Tibial artery (tissue), 4 donors: ENCODE measurements around the gene GALK2.
"Not testable (repeated sequence)": the region's sequence is repeated elsewhere in the genome, so short reads cannot be mapped to it uniquely, and the experiment has no call there.

ENCODE experiments used
- DNase-seq, 2 donors: peaks; one replicate each; pipeline ENCODE4 v3.0.0-alpha.2; 2019
- H3K27ac ChIP-seq, 2 donors: fragments of 200-600 bp; sonication (generic) in 1 of 2; 1 replicate in 1 of 2; 2 replicates in 1 of 2; pipeline ENCODE4 v1.5.1; 2018 to 2019; ENCODE audit warnings: mild to moderate bottlenecking in 1 of 2
- H3K27me3 ChIP-seq, 2 donors: fragments of 200-600 bp; sonication (generic) in 1 of 2; one replicate each; pipeline versions ENCODE4 v1.5.1 to v1.6.0; 2016 to 2019
- H3K36me3 ChIP-seq, 3 donors: fragments of 200-600 bp; sonication (generic) in 2 of 3; one replicate each; pipeline ENCODE4 v1.5.1; 2016 to 2019; ENCODE audit warnings: mild to moderate bottlenecking in 2 of 3
- H3K4me1 ChIP-seq, 4 donors: fragments of 200-600 bp; sonication (generic) in 2 of 4; 1 replicate in 3 of 4; 2 replicates in 1 of 4; pipeline ENCODE4 v1.5.1; 2016 to 2019
- H3K4me3 ChIP-seq, 2 donors: fragments of 200-600 bp; sonication (generic) in 1 of 2; 1 replicate in 1 of 2; 2 replicates in 1 of 2; pipeline ENCODE4 v1.5.1; 2018 to 2019; ENCODE audit warnings: mild to moderate bottlenecking in 2 of 2
- H3K9me3 ChIP-seq, 3 donors: fragments of 200-600 bp; sonication (generic) in 1 of 3; one replicate each; pipeline ENCODE4 v1.5.1; 2016 to 2019
- CTCF ChIP-seq, 2 experiments: fragments of 200-600 bp in 1 of 2; fragments of 450-650 bp in 1 of 2; IDR thresholded peaks; one replicate each; pipeline ENCODE4 v1.5.1; 2017 to 2019; ENCODE audit warnings: antibody characterized with exemption in 2 of 2, mild to moderate bottlenecking in 1 of 2, moderate library complexity in 1 of 2
- intact Hi-C: fragments of 100-400 bp; cut with DNase I; formaldehyde crosslinking; loops from one replicate; pipeline ENCODE4 v1.15.0; 2023; ENCODE audit warnings: low total_unique reads

GALK2 gene

DNA sequence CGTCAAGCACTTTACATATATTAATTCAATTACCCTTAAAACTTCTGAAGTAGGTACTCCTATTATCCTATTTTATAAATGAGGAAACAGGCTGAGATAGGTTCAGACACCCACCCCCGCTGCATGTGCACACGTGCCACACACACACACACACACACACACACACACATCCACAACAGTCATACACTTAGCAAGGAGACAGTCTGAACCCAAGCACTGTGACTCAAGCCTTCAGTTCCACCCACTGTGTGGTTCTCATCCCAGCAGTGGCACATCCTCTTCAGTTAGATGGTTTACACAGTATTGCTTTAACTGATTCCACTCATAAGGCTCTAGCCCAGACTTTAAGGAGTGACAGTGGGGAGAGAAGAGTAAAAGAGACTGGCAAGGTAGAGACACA is 161.9 kb downstream of the GALK2 start:
- Histone ChIP-seq H3K4me3 (no peak overlapping the region), H3K9me3 (no peaks in the 10 kb centered on the region), H3K36me3 (peaks cover 0 to 18% (median 9%) of the 10 kb centered on the region in 3 donors), H3K4me1 (no peaks in the 10 kb centered on the region), H3K27me3 (no peaks in the 10 kb centered on the region), H3K27ac (no peak overlapping the region)
- no peak for DNase-seq
- intact Hi-C loops, result no loop called here
- TF ChIP-seq CTCF (IDR thresholded peaks at IDR 0.05), result no peak

GRCh38 chr15:49339656-49340055 is 169.6 kb downstream of the GALK2 start:
- intact Hi-C loops, result no loop called here
- H3K36me3 ChIP-seq, result peaks cover under 1 to 13% (median 3%) of the 10 kb centered on the region in 3 donors
- DNase-seq, result no peak

GRCh38 chr15:49343546-49343945 is 173.5 kb downstream of the GALK2 start:
- DNase-seq, result no peak
- Histone ChIP-seq H3K27ac (no peak overlapping the region), H3K36me3 (peaks cover 4 to 13% (median 5%) of the 10 kb centered on the region in 3 donors), H3K4me3 (no peak overlapping the region), H3K9me3 (peaks cover 0 to 13% (median 5%) of the 10 kb centered on the region in 3 donors), H3K4me1 (no peaks in the 10 kb centered on the region), H3K27me3 (no peaks in the 10 kb centered on the region)
- intact Hi-C loops, result no loop called here
- no peak for TF ChIP-seq CTCF (IDR thresholded peaks at IDR 0.05)

More at GRCh38 chr15:49339656-49340055, 169.6 kb downstream of the GALK2 start:
- Histone ChIP-seq H3K27ac (no peak overlapping the region), H3K27me3 (no peaks in the 10 kb centered on the region), H3K4me1 (no peaks in the 10 kb centered on the region), H3K4me3 (no peak overlapping the region), H3K9me3 (peaks cover 0 to 13% (median 5%) of the 10 kb centered on the region in 3 donors)
- TF ChIP-seq CTCF (IDR thresholded peaks at IDR 0.05), result no peak

DNA sequence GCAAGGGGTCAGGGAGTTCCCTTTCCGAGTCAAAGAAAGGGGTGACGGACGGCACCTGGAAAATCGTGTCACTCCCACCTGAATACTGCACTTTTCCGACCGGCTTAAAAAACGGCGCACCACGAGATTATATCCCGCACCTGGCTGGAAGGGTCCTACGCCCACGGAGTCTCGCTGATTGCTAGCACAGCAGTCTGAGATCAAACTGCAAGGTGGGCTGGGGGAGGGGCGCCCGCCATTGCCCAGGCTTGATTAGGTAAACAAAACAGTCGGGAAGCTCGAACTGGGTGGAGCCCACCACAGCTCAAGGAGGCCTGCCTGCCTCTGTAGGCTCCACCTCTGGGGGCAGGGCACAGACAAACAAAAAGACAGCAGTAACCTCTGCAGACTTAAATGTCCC is 184.4 kb downstream of the GALK2 start:
- H3K4me1 ChIP-seq, intact Hi-C loops: not testable (repeated sequence)

DNA sequence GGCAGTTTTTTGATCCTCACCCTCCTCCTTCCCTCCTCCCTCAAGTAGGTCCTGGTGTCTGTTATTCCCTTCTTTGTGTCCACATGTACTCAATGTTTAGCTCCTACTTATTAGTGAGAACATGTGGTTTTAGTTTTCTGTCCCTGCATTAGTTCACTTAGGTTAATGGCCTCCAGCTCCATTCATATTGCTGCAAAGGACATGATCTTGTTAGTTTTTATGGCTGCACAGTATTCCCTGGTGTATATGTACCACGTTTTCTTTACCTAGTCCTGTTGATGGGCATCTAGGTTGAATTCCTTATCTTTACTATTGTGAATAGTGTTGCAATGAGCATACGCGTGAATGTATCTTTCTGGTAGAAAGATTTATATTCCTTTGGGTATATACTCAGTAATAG is 191.3 kb downstream of the GALK2 start:
- no peak overlapping the region for H3K4me3 ChIP-seq
- intact Hi-C loops, result no loop called here
- peaks cover 0 to under 1% (median 0%) of the 10 kb centered on the region in 3 donors for H3K9me3 ChIP-seq
- H3K4me1 ChIP-seq, result no peaks in the 10 kb centered on the region
- H3K27me3 ChIP-seq, result no peaks in the 10 kb centered on the region
- no peak overlapping the region for H3K27ac ChIP-seq
- TF ChIP-seq CTCF (IDR thresholded peaks at IDR 0.05), result no peak
- no peak for DNase-seq
- H3K36me3 ChIP-seq, result no peaks in the 10 kb centered on the region

More for the DNA sequence above, 184.4 kb downstream of the GALK2 start:
- H3K4me3 ChIP-seq, H3K36me3 ChIP-seq, H3K27ac ChIP-seq, DNase-seq, H3K27me3 ChIP-seq: not testable (repeated sequence)
- peaks cover 0 to 11% (median 0%) of the 10 kb centered on the region in 3 donors for H3K9me3 ChIP-seq

DNA sequence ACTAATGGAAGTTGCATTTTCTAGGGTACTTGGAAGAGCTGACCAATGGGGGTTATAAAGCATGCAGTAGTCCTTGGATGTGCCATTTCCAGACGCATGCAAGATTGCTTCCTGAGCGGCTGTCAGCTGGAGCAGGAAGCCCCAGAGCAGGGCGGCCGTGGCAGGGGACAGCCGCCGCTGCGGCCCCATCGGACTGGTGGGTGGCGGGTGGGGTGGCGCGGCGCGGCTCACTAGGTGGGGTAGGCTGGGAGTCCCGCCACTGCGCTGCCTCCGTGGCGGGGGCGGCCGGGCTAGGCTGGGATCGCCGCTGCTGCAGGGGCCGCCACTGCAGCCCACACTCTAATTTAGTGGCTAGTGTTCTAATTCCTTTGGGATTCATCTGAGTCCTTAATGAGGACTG is 196.4 kb downstream of the GALK2 start:
- TF ChIP-seq CTCF (IDR thresholded peaks at IDR 0.05), result no peak
- Histone ChIP-seq H3K4me1 (no peaks in the 10 kb centered on the region), H3K36me3 (no peaks in the 10 kb centered on the region), H3K27ac (no peak overlapping the region), H3K9me3 (peaks cover 0 to 8% (median 0%) of the 10 kb centered on the region in 3 donors), H3K27me3 (no peaks in the 10 kb centered on the region), H3K4me3 (no peak overlapping the region)
- DNase-seq, result no peak
- intact Hi-C loops, result no loop called here
